Hepatocyte (in vitro differentiated cells): Measurements from ENCODE around the gene MGARP.

Experiments
- CTCF ChIP-seq: fragments of 200-600 bp; sonication (generic); IDR thresholded peaks from 2 replicates; pipeline ENCODE4 v1.5.1; 2016; ENCODE audit warnings: antibody characterized with exemption, mild to moderate bottlenecking; ENCODE audit not compliant: poor library complexity
- EZH2 ChIP-seq: fragments of 200-600 bp; sonication (generic); IDR thresholded peaks from 2 replicates; pipeline ENCODE4 v1.6.1; 2016; ENCODE audit warnings: antibody characterized with exemption, mild to moderate bottlenecking, borderline replicate concordance
- EZH2phosphoT487 ChIP-seq: fragments of 200-600 bp; sonication (generic); IDR thresholded peaks from one replicate; pipeline ENCODE4 v1.6.1; 2018; ENCODE audit warnings: antibody characterized with exemption, mild to moderate bottlenecking, low read depth, moderate library complexity; ENCODE audit not compliant: unreplicated experiment, severe bottlenecking

- no peak for TF ChIP-seq CTCF
- no peak for TF ChIP-seq EZH2
- no peak for TF ChIP-seq EZH2phosphoT487
Measured at GRCh38 chr4:139315221-139315675, 35.2 kb upstream of the MGARP start.
